Measurements from ENCODE around the gene PVALB.

- TF ChIP-seq CTCF (IDR thresholded peaks at IDR 0.05; ENCODE audit: poor library complexity) (no peak), EZH2 (IDR thresholded peaks at IDR 0.05; ENCODE audit: borderline replicate concordance) (no peak), EZH2phosphoT487 (IDR thresholded peaks at IDR 0.05; ENCODE audit: low read depth, severe bottlenecking, unreplicated experiment) (no peak)
These were observed 45.7 kb upstream of the PVALB start for GRCh38 chr22:36862251-36863242.

Measured in hepatocyte (in vitro differentiated cells).